ENCODE measurements around the gene ZNF408.

ZNF408 gene

GRCh38 chr11:46712874-46713576 is 12.2 kb downstream of the ZNF408 start:
- TF ChIP-seq, protein P1, sequence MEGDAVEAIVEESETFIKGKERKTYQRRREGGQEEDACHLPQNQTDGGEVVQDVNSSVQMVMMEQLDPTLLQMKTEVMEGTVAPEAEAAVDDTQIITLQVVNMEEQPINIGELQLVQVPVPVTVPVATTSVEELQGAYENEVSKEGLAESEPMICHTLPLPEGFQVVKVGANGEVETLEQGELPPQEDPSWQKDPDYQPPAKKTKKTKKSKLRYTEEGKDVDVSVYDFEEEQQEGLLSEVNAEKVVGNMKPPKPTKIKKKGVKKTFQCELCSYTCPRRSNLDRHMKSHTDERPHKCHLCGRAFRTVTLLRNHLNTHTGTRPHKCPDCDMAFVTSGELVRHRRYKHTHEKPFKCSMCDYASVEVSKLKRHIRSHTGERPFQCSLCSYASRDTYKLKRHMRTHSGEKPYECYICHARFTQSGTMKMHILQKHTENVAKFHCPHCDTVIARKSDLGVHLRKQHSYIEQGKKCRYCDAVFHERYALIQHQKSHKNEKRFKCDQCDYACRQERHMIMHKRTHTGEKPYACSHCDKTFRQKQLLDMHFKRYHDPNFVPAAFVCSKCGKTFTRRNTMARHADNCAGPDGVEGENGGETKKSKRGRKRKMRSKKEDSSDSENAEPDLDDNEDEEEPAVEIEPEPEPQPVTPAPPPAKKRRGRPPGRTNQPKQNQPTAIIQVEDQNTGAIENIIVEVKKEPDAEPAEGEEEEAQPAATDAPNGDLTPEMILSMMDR (IDR thresholded peaks at IDR 0.05), result no peak
- H3K27ac ChIP-seq, result no peak overlapping the region

DNA sequence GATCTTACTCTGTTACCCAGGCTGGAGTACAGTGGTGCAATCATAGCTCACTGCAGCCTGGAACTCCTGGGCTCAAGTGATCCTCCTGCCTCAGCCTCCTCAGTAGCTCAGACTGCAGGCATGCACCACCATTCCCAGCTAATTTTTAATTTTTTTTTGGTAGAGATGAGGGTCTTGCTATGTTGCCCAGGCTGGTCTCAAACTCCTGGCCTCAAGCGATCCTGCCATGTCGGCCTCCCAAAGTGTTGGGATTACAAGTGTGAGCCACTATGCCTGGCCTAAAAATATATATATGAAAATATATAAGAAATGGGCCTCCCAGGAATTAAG is 17.0 kb downstream of the ZNF408 start:
- H3K27ac ChIP-seq, result peak overlapping the region; percentile 89

GRCh38 chr11:46718155-46719019 is 17.6 kb downstream of the ZNF408 start:
- TF ChIP-seq, protein P1 (IDR thresholded peaks at IDR 0.05), result no peak
- no peak for TF ChIP-seq ZFX (IDR thresholded peaks at IDR 0.05; ENCODE audit: borderline replicate concordance)
- peak overlapping the region; percentile 89 for H3K27ac ChIP-seq

DNA sequence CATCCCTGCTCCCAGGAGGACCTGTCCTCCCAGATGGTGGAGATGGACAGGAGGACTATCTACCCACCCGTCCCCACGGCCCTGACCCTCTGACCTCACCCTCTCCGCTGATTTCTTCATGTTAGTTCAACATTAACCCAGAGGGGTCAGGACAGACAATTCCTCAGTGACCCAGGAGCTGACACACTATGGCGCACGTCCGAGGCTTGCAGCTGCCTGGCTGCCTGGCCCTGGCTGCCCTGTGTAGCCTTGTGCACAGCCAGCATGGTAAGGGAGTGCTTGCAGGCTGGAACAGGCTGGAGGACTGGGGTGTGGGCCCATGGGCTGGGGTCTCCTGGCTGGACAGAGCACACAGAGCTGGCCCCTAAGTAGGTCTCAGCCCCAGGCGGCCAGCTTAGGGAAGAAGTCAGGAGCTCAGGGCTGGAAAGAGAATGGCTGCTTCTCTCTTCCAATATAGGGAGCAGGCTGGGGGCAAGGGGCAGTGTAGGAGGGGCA is 18.3 kb downstream of the ZNF408 start, which contains the start of gene F2:
F2 (plus strand) TSS at position 166 of the 495 bp plus-strand sequence; CDS start at position 189, 23 bp downstream.
- peak within 1 kb of the TSS; percentile 89 for H3K27ac ChIP-seq
- TF ChIP-seq ZFX (IDR thresholded peaks at IDR 0.05; ENCODE audit: borderline replicate concordance), result no peak
- TF ChIP-seq, protein P1 (IDR thresholded peaks at IDR 0.05), result no peak

DNA sequence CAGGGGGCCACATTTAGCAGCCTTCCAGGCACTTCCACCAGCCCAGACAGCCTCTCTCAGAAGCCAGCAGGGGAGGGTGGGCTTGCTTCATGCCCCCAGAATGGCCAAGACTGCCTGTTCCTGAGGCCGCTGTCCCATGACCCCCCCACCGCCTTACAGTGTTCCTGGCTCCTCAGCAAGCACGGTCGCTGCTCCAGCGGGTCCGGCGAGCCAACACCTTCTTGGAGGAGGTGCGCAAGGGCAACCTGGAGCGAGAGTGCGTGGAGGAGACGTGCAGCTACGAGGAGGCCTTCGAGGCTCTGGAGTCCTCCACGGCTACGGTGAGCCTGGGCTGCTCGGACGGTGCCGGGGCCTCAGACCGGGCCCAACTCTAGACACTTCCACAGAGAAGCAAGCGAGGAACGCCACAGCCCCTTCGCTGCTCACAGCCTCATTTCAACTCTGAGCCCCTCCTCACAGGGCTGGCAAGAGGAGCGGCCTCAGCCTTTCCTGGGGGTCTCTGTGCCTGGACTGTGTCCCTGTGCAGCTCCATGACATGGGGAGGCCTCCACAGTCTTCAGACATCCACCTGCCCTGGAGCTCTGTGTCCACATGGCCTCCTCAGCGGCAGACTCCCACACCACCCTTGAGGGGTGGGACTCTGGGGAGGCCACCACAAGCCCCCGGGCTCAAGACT is 18.9 kb downstream of the ZNF408 start:
- H3K27ac ChIP-seq, result peak overlapping the region; percentile 89
- TF ChIP-seq, protein P1 (IDR thresholded peaks at IDR 0.05), result no peak
- no peak for TF ChIP-seq ZFX (IDR thresholded peaks at IDR 0.05; ENCODE audit: borderline replicate concordance)

DNA sequence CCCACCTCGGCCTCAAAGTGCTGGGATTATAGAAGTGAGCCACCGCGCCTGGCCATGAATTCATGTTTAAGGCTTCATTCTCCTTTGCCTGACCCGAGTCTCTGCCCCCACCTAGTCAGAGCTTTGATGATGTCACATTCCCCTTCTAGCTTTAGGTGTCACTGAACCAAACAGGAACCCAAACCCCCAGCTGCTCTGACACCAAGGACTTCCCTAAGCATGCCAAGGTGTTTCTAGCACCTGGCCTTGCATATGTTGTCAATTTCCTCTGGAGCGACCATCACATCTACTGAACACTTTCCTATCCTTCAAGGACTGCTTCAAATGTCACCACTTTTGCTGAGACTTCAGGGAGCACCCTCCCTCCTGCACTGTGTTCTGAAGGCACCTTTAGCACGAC is 20.5 kb downstream of the ZNF408 start:
- H3K27ac ChIP-seq, result peak overlapping the region; percentile 27; the same call in 1 of the 2 replicates
- TF ChIP-seq ZFX (IDR thresholded peaks at IDR 0.05; ENCODE audit: borderline replicate concordance), result no peak
- TF ChIP-seq, protein P1 (IDR thresholded peaks at IDR 0.05), result no peak

GRCh38 chr11:46722566-46723358 is 21.9 kb downstream of the ZNF408 start:
- TF ChIP-seq ZFX (IDR thresholded peaks at IDR 0.05; ENCODE audit: borderline replicate concordance), result no peak
- TF ChIP-seq, protein P1 (IDR thresholded peaks at IDR 0.05), result no peak
- H3K27ac ChIP-seq, result no peak overlapping the region

Measured in 22Rv1 (cell line).